Ishikawa (cell line): ENCODE data around the gene ERVV-1.

Source experiments
- ZBTB7A ChIP-seq: IDR thresholded peaks from 2 replicates; pipeline ENCODE4 v1.6.1; 2012; ENCODE audit warnings: low read depth
- TF ChIP-seq, protein P1 (sequence below): IDR thresholded peaks from 2 replicates; pipeline ENCODE4 v1.6.1; 2012; ENCODE audit warnings: low read depth, mild to moderate bottlenecking

- TF ChIP-seq ZBTB7A, result no peak
- TF ChIP-seq, protein P1, sequence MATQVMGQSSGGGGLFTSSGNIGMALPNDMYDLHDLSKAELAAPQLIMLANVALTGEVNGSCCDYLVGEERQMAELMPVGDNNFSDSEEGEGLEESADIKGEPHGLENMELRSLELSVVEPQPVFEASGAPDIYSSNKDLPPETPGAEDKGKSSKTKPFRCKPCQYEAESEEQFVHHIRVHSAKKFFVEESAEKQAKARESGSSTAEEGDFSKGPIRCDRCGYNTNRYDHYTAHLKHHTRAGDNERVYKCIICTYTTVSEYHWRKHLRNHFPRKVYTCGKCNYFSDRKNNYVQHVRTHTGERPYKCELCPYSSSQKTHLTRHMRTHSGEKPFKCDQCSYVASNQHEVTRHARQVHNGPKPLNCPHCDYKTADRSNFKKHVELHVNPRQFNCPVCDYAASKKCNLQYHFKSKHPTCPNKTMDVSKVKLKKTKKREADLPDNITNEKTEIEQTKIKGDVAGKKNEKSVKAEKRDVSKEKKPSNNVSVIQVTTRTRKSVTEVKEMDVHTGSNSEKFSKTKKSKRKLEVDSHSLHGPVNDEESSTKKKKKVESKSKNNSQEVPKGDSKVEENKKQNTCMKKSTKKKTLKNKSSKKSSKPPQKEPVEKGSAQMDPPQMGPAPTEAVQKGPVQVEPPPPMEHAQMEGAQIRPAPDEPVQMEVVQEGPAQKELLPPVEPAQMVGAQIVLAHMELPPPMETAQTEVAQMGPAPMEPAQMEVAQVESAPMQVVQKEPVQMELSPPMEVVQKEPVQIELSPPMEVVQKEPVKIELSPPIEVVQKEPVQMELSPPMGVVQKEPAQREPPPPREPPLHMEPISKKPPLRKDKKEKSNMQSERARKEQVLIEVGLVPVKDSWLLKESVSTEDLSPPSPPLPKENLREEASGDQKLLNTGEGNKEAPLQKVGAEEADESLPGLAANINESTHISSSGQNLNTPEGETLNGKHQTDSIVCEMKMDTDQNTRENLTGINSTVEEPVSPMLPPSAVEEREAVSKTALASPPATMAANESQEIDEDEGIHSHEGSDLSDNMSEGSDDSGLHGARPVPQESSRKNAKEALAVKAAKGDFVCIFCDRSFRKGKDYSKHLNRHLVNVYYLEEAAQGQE, result no peak
These were observed 11.2 kb upstream of the ERVV-1 start for GRCh38 chr19:53002479-53002878.
